Glutamatergic neuron (in vitro differentiated cells): ENCODE results near the gene CD70. TPM values are rescaled to one million over a fixed set of nuclear protein-coding genes. Genes with fewer than 3 reads are reported as not detected.
"Not testable (repeated sequence)": the region's sequence is repeated elsewhere in the genome, so short reads cannot be mapped to it uniquely, and the experiment has no call there.

ENCODE experiments used
- DNase-seq: peaks from one replicate; pipeline ENCODE4 v3.0.0; 2022
- H3K27ac Mint-ChIP-seq: one replicate; pipeline ENCODE4 v1.8.0; 2020; ENCODE audit warnings: mild to moderate bottlenecking, mixed read lengths, inconsistent platforms; ENCODE audit not compliant: unreplicated experiment
- H3K27me3 Mint-ChIP-seq: one replicate; pipeline ENCODE4 v1.8.0; 2020; ENCODE audit warnings: mild to moderate bottlenecking, moderate library complexity, mixed read lengths, inconsistent platforms; ENCODE audit not compliant: unreplicated experiment
- H3K36me3 Mint-ChIP-seq: one replicate; pipeline ENCODE4 v1.8.0; 2020; ENCODE audit warnings: mild to moderate bottlenecking, mixed read lengths, inconsistent platforms; ENCODE audit not compliant: unreplicated experiment
- H3K4me1 Mint-ChIP-seq: one replicate; pipeline ENCODE4 v1.8.0; 2020; ENCODE audit warnings: mild to moderate bottlenecking, low read depth, mixed read lengths, inconsistent platforms; ENCODE audit not compliant: unreplicated experiment
- H3K4me3 Mint-ChIP-seq: one replicate; pipeline ENCODE4 v1.8.0; 2020; ENCODE audit warnings: mild to moderate bottlenecking, mixed read lengths, inconsistent platforms; ENCODE audit not compliant: unreplicated experiment
- H3K9me3 Mint-ChIP-seq: one replicate; pipeline ENCODE4 v1.8.0; 2020; ENCODE audit warnings: mild to moderate bottlenecking, moderate library complexity, mixed read lengths, inconsistent platforms; ENCODE audit not compliant: unreplicated experiment
- CTCF ChIP-seq: fragments of 200-600 bp; sonication (generic); IDR thresholded peaks from one replicate; pipeline ENCODE4 v1.5.0; 2021; ENCODE audit not compliant: partially characterized antibody, unreplicated experiment
- total RNA-seq: library from RNA; stranded (reverse); fragmentation: NEBNext Ultra II Directional; extraction: Animal tissue kit (Norgen Biotek cat#: 25700); gene quantifications from one replicate; pipeline ENCODE4 v1.2.1, GENCODE V29; 2021; ENCODE audit not compliant: unreplicated experiment

Gene CD70
- total RNA-seq, 1 donor from 2014 or later = 4.7 TPM

- H3K9me3 Mint-ChIP-seq = no peaks in the 10 kb centered on the region
Observed at GRCh38 chr19:6608940-6609339, 18.0 kb upstream of the CD70 start.

GRCh38 chr19:6608146-6608545, 17.2 kb upstream of the CD70 start:
- H3K9me3 Mint-ChIP-seq, DNase-seq, H3K4me1 Mint-ChIP-seq, H3K27me3 Mint-ChIP-seq, H3K4me3 Mint-ChIP-seq, H3K36me3 Mint-ChIP-seq, H3K27ac Mint-ChIP-seq: not testable (repeated sequence)

More at GRCh38 chr19:6608940-6609339, 18.0 kb upstream of the CD70 start:
- Mint-ChIP-seq H3K4me3 (no peak overlapping the region), H3K27ac (no peak overlapping the region), H3K27me3 (peaks cover 3% of the 10 kb centered on the region), H3K4me1 (no peaks in the 10 kb centered on the region), H3K36me3 (no peaks in the 10 kb centered on the region)
- no peak for DNase-seq
- no peak for TF ChIP-seq CTCF

- not testable (repeated sequence) for DNase-seq, H3K27me3 Mint-ChIP-seq, H3K4me1 Mint-ChIP-seq, H3K4me3 Mint-ChIP-seq, H3K27ac Mint-ChIP-seq, H3K36me3 Mint-ChIP-seq, H3K9me3 Mint-ChIP-seq
Observed at GRCh38 chr19:6606276-6607070, 15.5 kb upstream of the CD70 start.

GRCh38 chr19:6604906-6605305, 14.0 kb upstream of the CD70 start:
- Mint-ChIP-seq H3K4me1 (no peaks in the 10 kb centered on the region), H3K36me3 (no peaks in the 10 kb centered on the region), H3K27me3 (peaks cover 1% of the 10 kb centered on the region), H3K27ac (no peak overlapping the region), H3K9me3 (peaks cover 2% of the 10 kb centered on the region), H3K4me3 (no peak overlapping the region)
- TF ChIP-seq CTCF = no peak
- no peak for DNase-seq

GRCh38 chr19:6602729-6603114, 11.8 kb upstream of the CD70 start:
- TF ChIP-seq CTCF = no peak
- H3K4me3 Mint-ChIP-seq = no peak overlapping the region
- H3K27ac Mint-ChIP-seq = no peak overlapping the region
- peaks cover 4% of the 10 kb centered on the region for H3K36me3 Mint-ChIP-seq
- H3K27me3 Mint-ChIP-seq = peaks cover 3% of the 10 kb centered on the region
- H3K4me1 Mint-ChIP-seq = no peaks in the 10 kb centered on the region
- DNase-seq = no peak
- H3K9me3 Mint-ChIP-seq = peaks cover 2% of the 10 kb centered on the region

- not testable (repeated sequence) for H3K36me3 Mint-ChIP-seq, DNase-seq, H3K4me3 Mint-ChIP-seq, H3K9me3 Mint-ChIP-seq, H3K27me3 Mint-ChIP-seq, H3K4me1 Mint-ChIP-seq, H3K27ac Mint-ChIP-seq
Observed at GRCh38 chr19:6601537-6602052, 10.6 kb upstream of the CD70 start.

GRCh38 chr19:6600951-6601536, 10.1 kb upstream of the CD70 start:
- H3K9me3 Mint-ChIP-seq, H3K27ac Mint-ChIP-seq, H3K36me3 Mint-ChIP-seq, DNase-seq, H3K27me3 Mint-ChIP-seq, H3K4me3 Mint-ChIP-seq, H3K4me1 Mint-ChIP-seq: not testable (repeated sequence)
